ENCODE data around the gene DPYSL4.

Gene DPYSL4

DNA sequence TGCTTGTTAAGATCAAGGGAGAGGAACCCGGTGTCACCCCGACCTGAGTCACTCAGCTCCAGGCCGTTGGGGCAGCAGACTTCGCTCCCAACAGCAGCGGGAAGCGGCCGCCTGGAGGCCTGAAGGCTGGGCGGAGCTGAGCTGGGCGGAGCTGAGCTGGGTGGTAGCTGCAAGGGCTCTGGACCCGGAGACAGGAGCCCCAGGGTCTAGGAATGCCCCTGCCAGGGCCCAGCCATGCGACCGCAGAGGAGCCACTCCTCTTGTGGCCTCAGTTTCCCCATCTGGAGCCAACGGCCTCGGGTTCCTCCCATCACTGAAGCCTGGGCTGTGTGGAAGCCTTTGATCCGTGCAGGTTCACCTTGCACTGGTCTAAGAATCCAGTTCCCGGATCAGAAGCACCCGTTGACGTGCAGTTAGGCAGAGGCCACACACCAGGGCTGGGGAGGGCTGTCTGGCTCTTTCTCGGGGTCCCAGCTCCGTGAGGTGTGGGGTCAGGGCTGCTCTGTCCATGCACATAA lies 21.9 kb upstream of the DPYSL4 start:
- no peak for DNase-seq

- DNase-seq: no peak
Observed at GRCh38 chr10:132165416-132165980, 21.2 kb upstream of the DPYSL4 start.

- no peak for DNase-seq
Observed at GRCh38 chr10:132166216-132166950, 20.4 kb upstream of the DPYSL4 start.

- no peak for DNase-seq
Observed at GRCh38 chr10:132167041-132167674, 19.6 kb upstream of the DPYSL4 start.

DNA sequence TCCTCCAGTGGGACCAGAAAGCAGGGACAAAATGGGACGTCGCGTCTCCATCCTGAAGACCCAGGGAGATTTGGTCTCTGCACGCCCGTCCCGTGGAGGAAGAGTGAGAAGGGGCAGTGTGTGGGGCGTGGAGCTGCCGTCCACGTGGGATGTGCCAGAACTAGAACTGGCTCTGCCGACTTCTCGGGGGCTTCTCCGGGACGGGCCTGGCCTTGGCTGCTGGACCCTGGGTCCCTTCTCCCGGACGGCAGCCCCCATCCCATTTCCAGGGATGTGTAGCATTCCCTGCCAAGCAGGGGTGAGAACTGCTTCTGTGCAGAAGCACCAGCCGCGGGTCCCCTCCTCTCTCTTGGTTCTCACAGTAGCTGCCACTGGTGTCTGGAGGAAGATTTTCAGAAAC lies 18.8 kb upstream of the DPYSL4 start:
- no peak for DNase-seq

- no peak for DNase-seq
Observed at GRCh38 chr10:132168571-132169030, 18.1 kb upstream of the DPYSL4 start.

- DNase-seq: no peak
Observed at GRCh38 chr10:132169031-132169765, 17.6 kb upstream of the DPYSL4 start.

GRCh38 chr10:132169766-132170560 lies 16.8 kb upstream of the DPYSL4 start:
- DNase-seq: no peak

DNA sequence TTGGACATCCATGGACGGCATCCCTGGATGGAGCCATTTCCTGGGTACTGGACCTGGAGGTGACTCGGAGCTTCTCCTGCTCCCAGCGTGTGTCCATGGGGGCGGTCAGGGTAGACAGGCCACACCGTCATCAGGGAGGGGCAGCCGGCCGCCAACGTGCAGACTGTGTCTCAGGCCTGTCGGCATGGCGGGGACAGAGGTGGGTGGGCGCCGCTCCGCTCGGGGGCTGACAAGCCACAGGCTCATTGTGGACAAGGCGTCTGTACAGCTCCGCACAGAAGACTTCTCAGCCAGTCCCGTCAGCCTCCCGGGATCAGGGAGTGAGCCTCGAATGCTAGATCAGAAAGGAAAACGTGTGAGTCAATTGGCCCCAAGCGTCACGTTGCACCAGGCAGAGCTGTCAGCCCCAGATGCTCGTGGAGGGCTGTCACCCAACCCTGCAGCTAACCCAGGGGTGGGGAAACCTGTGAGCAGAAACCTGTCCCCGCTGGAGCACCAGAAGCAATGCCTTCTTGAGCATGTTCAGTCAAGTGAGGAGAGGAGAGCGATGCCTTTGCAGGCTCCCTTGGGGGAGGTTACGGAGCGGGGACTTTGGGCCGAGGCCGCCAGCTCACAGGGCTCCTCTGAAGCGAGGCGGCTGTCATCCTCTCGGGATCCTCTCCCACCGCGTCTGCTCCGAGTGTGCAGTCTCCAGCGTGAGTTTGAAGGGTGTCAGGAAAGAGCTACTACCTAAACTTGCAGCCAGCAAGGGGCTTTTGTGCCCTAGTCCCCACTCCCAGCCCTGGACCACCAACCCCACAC lies 16.0 kb upstream of the DPYSL4 start:
- DNase-seq: no peak

GRCh38 chr10:132172091-132173066 lies 14.4 kb upstream of the DPYSL4 start:
- no peak for DNase-seq

- DNase-seq: no peak
Observed at GRCh38 chr10:132173185-132173584, 13.6 kb upstream of the DPYSL4 start.

GRCh38 chr10:132174237-132174636 lies 12.5 kb upstream of the DPYSL4 start:
- no peak for DNase-seq

GRCh38 chr10:132175408-132175807 lies 11.3 kb upstream of the DPYSL4 start:
- DNase-seq: no peak

GRCh38 chr10:132175907-132176581 lies 10.7 kb upstream of the DPYSL4 start:
- no peak for DNase-seq

DNA sequence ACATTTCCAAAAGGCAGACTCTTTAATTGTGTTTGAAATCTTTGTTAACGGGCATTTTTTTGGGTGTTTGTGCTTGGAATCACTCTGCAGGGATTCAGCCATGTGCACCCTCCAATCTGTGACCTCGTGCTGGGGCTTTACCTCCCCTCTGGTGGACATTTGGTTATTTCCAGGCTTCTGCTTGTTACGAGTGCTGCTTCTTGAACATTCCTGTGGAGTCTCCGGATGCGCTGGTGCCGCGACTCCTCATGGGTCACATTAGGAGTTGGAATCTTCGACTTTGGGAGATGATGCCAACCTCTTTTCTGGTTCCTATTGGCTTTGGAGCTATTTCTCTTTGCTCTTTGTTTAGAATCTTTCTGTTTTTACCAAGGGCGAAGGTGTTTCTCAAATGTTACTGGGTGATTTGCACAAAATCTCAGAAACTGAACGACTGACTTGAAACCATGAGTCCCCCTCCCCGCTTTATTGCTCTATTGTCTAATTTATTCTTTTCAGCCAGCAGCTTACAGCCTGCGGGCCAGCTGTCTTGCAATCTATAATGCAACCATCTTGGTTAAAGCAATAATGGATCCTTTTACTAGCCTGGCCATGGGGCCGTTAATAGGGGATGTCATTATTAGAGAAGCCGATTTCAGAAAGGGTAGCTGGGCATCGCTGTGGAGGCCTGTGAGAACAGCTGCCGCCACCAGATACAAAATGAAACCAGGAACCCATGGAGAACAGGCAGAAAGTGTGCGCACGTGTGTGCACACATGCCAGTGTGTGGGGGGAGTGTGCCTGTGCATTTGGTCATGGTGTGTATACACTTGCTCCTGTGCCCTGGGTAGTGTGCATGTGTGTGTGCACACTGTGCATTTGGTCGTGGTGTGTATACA lies 9.9 kb upstream of the DPYSL4 start:
- DNase-seq: no peak

DNA sequence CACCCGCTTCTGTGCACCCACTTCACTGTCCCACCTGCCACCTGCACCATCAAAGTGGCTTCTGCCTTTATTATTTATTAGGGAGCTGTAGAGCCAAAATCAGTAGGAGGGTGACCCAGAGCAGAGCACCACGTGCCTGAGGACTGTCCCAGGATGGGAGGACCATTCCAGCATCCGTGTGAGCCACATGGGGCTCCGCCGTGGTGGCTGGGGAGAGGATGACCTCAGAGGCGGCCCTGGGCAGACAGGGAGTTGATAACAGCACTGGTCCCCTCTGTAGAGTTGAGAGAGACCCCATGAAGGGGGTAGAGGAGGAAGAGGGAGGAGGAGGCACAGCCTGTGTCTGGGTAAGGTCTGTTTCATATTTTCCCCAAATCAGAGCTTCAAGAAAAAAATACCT lies 8.7 kb upstream of the DPYSL4 start:
- no peak for DNase-seq

DNA sequence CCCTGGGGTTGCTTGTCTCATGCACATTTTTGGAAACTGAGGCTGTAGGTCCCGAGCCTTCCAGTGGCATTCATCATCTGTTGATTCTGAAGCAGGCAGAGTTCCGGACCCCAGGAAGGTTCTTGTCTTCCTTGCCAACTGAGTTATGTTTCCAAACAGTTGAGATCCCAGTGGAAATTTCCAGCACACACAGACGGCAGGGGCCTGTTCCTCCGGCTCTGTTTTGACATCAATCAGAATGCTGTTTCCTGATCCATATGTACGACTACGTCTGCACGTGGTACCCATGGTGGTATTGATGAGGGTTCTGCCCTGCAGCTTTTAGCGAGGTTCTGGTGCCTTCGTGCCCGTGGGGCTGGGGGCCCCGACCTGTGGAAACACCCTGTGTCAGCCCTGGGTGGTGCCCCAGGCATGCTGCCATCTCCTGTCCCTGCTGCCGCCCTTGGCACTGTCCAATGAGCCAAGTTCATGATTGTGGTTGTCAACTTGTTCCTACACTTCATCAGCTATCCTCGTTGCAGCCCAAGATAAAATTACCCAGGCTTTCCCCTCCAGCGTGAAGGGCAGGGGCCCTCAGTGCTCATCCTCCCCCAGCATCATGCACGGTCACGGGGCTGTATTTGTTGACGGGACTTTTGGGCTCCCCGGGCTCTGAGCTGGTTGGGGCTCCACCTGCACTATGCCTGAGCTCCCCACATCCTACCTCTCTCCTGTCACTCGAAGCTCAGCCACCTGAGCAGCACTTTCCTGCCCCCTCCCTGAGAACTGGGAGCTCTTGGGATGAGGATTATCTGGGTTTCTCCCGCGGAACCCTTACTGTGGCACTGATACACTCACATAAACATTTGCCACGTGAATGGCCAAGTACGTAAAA lies 7.8 kb upstream of the DPYSL4 start:
- DNase-seq: no peak
